Stimulated activated CD8-positive, alpha-beta memory T cell treated with anti-CD3 and anti-CD28 coated beads, Interleukin-7, amount 100 ng/mL, for 48 hours (primary cell): ENCODE data around the gene C14orf93.

ENCODE experiments used
- DNase-seq, 2 donors: peaks; one replicate each; pipeline ENCODE4 v3.0.0-alpha.2; 2020; ENCODE audit warnings: low read depth in 1 of 2; ENCODE audit errors: extremely low read depth in 1 of 2

Gene C14orf93

GRCh38 chr14:23045419-23046357, 35.7 kb upstream of the C14orf93 start:
- no peak for DNase-seq

GRCh38 chr14:23044840-23045239, 34.9 kb upstream of the C14orf93 start:
- no peak for DNase-seq

- DNase-seq: no peak
Observed at GRCh38 chr14:23043754-23044153, 33.8 kb upstream of the C14orf93 start.

GRCh38 chr14:23043145-23043544, 33.2 kb upstream of the C14orf93 start:
- no peak for DNase-seq

- DNase-seq: no peak
Observed at GRCh38 chr14:23042162-23042965, 32.4 kb upstream of the C14orf93 start, which contains the start of gene PSMB11. Gene PSMB11 (plus strand): TSS chr14:23042212. CDS start chr14:23042226, 14 bp downstream.

- DNase-seq: no peak
Observed at GRCh38 chr14:23041729-23042128, 31.8 kb upstream of the C14orf93 start.

GRCh38 chr14:23040100-23040499, 30.2 kb upstream of the C14orf93 start:
- DNase-seq: no peak

GRCh38 chr14:23035303-23036144, 25.6 kb upstream of the C14orf93 start:
- no peak for DNase-seq

GRCh38 chr14:23034498-23035302, 24.8 kb upstream of the C14orf93 start, which contains the start of gene PSMB5:
Gene PSMB5 (minus strand): TSS chr14:23034900. CDS start chr14:23034881, 19 bp downstream.
- peak; percentile 61 to 91 for DNase-seq

GRCh38 chr14:23033801-23034497, 24.0 kb upstream of the C14orf93 start:
- no peak for DNase-seq

- no peak for DNase-seq
Observed at GRCh38 chr14:23033251-23033727, 23.3 kb upstream of the C14orf93 start.

- no peak for DNase-seq
Observed at GRCh38 chr14:23030936-23031335, 21.0 kb upstream of the C14orf93 start.

GRCh38 chr14:23028799-23029198, 18.9 kb upstream of the C14orf93 start:
- no peak for DNase-seq

- no peak for DNase-seq
Observed at GRCh38 chr14:23025151-23025814, 15.3 kb upstream of the C14orf93 start.

- no peak for DNase-seq
Observed at GRCh38 chr14:23024612-23025075, 14.7 kb upstream of the C14orf93 start.

- no peak for DNase-seq
Observed at GRCh38 chr14:23023795-23024152, 13.8 kb upstream of the C14orf93 start.

- no peak for DNase-seq
Observed at GRCh38 chr14:23023022-23023794, 13.3 kb upstream of the C14orf93 start.
